ENCODE results near the gene MC1R. TPM values are rescaled to one million over a fixed set of nuclear protein-coding genes. Genes with fewer than 3 reads are reported as not detected.

The MC1R gene
- total RNA-seq, 1 donor from 2014 or later = 9.2 TPM

DNA sequence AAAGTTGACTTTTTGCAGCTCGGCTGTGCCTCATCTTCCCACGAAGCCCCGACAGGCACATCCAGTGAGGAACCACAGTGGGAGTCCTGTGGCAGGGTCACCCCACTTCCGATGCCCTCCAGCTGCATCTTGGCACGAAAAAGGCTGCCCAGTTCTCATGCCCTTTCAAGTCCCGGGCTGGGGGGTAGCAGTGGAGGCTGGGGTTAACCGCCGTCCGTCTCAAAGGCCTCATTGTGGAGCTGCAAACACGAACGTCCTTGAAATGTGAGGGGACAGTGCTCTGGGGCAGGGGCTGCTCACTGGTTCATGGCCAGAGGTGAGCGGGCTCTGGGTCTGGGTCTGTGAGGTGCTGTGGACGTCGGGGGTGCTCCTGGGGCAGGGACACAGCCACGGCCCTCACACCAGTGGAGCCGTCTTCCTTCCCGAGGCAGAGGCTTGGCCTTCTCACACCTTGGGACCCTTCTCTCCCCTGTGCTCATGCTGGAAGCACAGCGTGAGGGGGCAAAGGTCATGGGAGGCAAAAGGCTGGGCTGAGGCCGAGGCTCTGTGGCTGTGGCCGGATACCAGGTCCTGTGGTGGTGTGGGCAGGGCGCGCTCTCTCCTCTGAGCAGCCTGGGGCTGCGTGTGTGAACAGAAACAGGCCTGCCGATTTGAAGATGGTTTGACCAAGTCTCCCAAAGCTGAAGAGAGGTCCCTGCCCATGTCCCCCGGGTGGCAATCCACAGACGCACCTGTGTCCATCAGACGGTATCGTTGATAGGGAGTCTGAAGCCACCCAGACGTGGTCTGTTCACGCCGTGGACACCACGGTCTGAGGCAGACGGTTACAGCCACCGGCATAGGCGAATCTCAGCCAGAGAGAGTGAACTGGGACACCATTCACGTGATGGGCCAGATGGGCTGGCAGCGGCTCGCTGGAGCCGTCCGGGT, 3.1 kb upstream of the MC1R start:
- no peaks in the 10 kb centered on the region for H3K27me3 Mint-ChIP-seq (ENCODE audit: low read depth, unreplicated experiment)
- Histone ChIP-seq H3K79me2 (ENCODE audit: insufficient read depth, low read length) (peaks cover 17% of the 10 kb centered on the region), H3K9ac (ENCODE audit: low read length) (no peak overlapping the region), H3K36me3 (ENCODE audit: insufficient read depth, low read length) (no peaks in the 10 kb centered on the region), H2AFZ (ENCODE audit: low read depth, low read length) (no peak overlapping the region), H3K4me2 (ENCODE audit: low read length) (no peak overlapping the region), H3K4me1 (ENCODE audit: insufficient read depth, low read length) (peaks cover 32% of the 10 kb centered on the region), H3K9me3 (ENCODE audit: insufficient read depth, low read depth, low read length) (no peaks in the 10 kb centered on the region), H4K20me1 (ENCODE audit: insufficient read depth, low read length) (peaks cover 33% of the 10 kb centered on the region), H3K4me3 (ENCODE audit: insufficient read depth, low read depth, low read length) (no peak overlapping the region), H3K27me3 (ENCODE audit: insufficient read depth, low read length) (no peaks in the 10 kb centered on the region), H3K27ac (ENCODE audit: low read depth, low read length) (no peak overlapping the region)
- peak overlapping the region; percentile 70 for H3K4me3 Mint-ChIP-seq (ENCODE audit: unreplicated experiment)
- H3K4me1 Mint-ChIP-seq (ENCODE audit: low read depth, unreplicated experiment) = peaks cover 14% of the 10 kb centered on the region
- TF ChIP-seq EZH2 (IDR thresholded peaks at IDR 0.05; ENCODE audit: insufficient read depth, low read length) = no peak
- TF ChIP-seq, protein P1, sequence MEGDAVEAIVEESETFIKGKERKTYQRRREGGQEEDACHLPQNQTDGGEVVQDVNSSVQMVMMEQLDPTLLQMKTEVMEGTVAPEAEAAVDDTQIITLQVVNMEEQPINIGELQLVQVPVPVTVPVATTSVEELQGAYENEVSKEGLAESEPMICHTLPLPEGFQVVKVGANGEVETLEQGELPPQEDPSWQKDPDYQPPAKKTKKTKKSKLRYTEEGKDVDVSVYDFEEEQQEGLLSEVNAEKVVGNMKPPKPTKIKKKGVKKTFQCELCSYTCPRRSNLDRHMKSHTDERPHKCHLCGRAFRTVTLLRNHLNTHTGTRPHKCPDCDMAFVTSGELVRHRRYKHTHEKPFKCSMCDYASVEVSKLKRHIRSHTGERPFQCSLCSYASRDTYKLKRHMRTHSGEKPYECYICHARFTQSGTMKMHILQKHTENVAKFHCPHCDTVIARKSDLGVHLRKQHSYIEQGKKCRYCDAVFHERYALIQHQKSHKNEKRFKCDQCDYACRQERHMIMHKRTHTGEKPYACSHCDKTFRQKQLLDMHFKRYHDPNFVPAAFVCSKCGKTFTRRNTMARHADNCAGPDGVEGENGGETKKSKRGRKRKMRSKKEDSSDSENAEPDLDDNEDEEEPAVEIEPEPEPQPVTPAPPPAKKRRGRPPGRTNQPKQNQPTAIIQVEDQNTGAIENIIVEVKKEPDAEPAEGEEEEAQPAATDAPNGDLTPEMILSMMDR (IDR thresholded peaks at IDR 0.05; ENCODE audit: insufficient read depth, low read depth, low read length) = no peak
- no peaks in the 10 kb centered on the region for H3K9me3 Mint-ChIP-seq (ENCODE audit: unreplicated experiment)
- no peak for DNase-seq (ENCODE audit: low read depth)
- peaks cover 11% of the 10 kb centered on the region for H3K36me3 Mint-ChIP-seq (ENCODE audit: low read depth, unreplicated experiment)
- H3K27ac Mint-ChIP-seq (ENCODE audit: unreplicated experiment) = no peak overlapping the region
- no peak for FAIRE-seq

DNA sequence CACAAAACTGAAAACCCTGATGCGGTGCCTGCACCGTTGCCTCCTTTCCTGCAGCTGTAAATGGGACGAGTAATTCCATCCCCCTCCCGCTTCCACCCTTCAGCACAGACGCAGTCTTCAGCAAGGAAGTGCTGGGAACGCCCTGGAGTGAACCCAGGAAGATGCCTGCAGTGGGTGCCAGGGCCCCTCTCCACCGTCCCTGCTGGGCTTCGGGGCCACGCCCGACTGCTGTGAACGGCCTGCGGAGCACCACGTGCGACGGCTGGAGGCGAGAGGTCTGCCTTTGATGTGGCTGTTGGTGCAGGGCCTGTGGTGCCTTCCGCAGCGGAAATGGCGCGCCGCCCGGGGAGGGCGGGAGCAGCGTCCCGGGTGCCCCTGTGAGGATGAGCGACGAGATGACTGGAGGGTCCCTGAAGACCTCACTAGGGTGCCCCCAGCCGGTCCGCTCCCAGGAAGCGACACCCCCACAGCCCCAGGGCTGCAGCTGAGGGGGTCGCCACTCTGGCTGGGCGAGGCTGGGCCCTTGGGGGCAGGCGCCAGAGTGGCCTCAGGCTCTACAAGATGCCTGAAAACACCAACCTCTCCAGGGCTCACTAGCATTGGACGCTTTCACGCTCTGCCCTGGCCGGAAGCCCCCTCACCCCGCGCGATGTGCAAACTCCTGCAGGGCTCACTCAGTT, 749 bp upstream of the MC1R start:
- Histone ChIP-seq H3K36me3 (ENCODE audit: insufficient read depth, low read length) (no peaks in the 10 kb centered on the region), H2AFZ (ENCODE audit: low read depth, low read length) (peak overlapping the region; percentile 30), H3K9me3 (ENCODE audit: insufficient read depth, low read depth, low read length) (no peaks in the 10 kb centered on the region), H3K4me1 (ENCODE audit: insufficient read depth, low read length) (peaks cover 47% of the 10 kb centered on the region), H3K27ac (ENCODE audit: low read depth, low read length) (peak overlapping the region; percentile 14), H3K27me3 (ENCODE audit: insufficient read depth, low read length) (no peaks in the 10 kb centered on the region), H3K4me3 (ENCODE audit: insufficient read depth, low read depth, low read length) (peak overlapping the region; percentile 48), H3K9ac (ENCODE audit: low read length) (peak overlapping the region; percentile 42), H3K4me2 (ENCODE audit: low read length) (peak overlapping the region; percentile 84), H4K20me1 (ENCODE audit: insufficient read depth, low read length) (peaks cover 15% of the 10 kb centered on the region), H3K79me2 (ENCODE audit: insufficient read depth, low read length) (peaks cover 17% of the 10 kb centered on the region)
- Mint-ChIP-seq H3K27me3 (ENCODE audit: low read depth, unreplicated experiment) (no peaks in the 10 kb centered on the region), H3K36me3 (ENCODE audit: low read depth, unreplicated experiment) (peaks cover 7% of the 10 kb centered on the region), H3K4me1 (ENCODE audit: low read depth, unreplicated experiment) (peaks cover 20% of the 10 kb centered on the region), H3K4me3 (ENCODE audit: unreplicated experiment) (peak overlapping the region; percentile 50), H3K9me3 (ENCODE audit: unreplicated experiment) (no peaks in the 10 kb centered on the region), H3K27ac (ENCODE audit: unreplicated experiment) (peak overlapping the region; percentile 84)
- TF ChIP-seq, protein P1 (IDR thresholded peaks at IDR 0.05; ENCODE audit: insufficient read depth, low read depth, low read length) = no peak
- no peak for TF ChIP-seq EZH2 (IDR thresholded peaks at IDR 0.05; ENCODE audit: insufficient read depth, low read length)
- FAIRE-seq (no peak), DNase-seq (ENCODE audit: low read depth) (peak; percentile 80)
